ENCODE data around the gene RNF43.

- TF ChIP-seq CTCF (IDR thresholded peaks at IDR 0.05) (no peak), POLR2A (IDR thresholded peaks at IDR 0.05) (no peak)
These were observed 40.8 kb downstream of the RNF43 start for GRCh38 chr17:58376472-58377000.
